Testis (tissue), 2 donors: ENCODE results near the gene GALNT15.

Experiments
- CTCF ChIP-seq, 3 experiments: fragments of 450-650 bp in 2 of 3; fragments of 200-600 bp in 1 of 3; sonication (generic) in 1 of 3; IDR thresholded peaks; one replicate each; pipeline ENCODE4 v1.5.1; 2016 to 2019; ENCODE audit warnings: antibody characterized with exemption in 3 of 3, mild to moderate bottlenecking in 2 of 3, moderate library complexity in 1 of 3
- POLR2A ChIP-seq: fragments of 450-650 bp; IDR thresholded peaks from one replicate; pipeline ENCODE4 v1.6.1; 2017; ENCODE audit warnings: antibody characterized with exemption, mild to moderate bottlenecking, moderate library complexity

- TF ChIP-seq CTCF (IDR thresholded peaks at IDR 0.05), result no peak
- no peak for TF ChIP-seq POLR2A
These were observed 2.9 kb downstream of the GALNT15 start for GRCh38 chr3:16177382-16177781.
